ENCODE measurements around the gene ADAT1. TPM values are rescaled to one million over a fixed set of nuclear protein-coding genes. Genes with fewer than 3 reads are reported as not detected.

ADAT1 gene
- total and polyA plus RNA-seq, 4 donors, result 13.2 to 42.3 (median 18.5) TPM

GRCh38 chr16:75627851-75628250 lies 4.8 kb upstream of the ADAT1 start:
- H3K4me1 ChIP-seq (ENCODE audit: control insufficient read depth in 4 of 4, insufficient read depth in 4 of 4, low read length in 3 of 4), result peaks cover 0 to 6% (median 0%) of the 10 kb centered on the region in 4 donors
- no peak overlapping the region for H3K27ac ChIP-seq (ENCODE audit: low read depth in 1 of 2, low read length in 2 of 2)
- no peak overlapping the region for H3K4me3 ChIP-seq (ENCODE audit: low read depth in 1 of 3, low read length in 3 of 3)
- H3K9ac ChIP-seq (ENCODE audit: low read depth in 1 of 2, low read length in 2 of 2), result no peak overlapping the region
- no peaks in the 10 kb centered on the region for H3K9me3 ChIP-seq (ENCODE audit: control insufficient read depth in 4 of 4, low read length in 3 of 4)
- WGBS, result 67% methylated on average over 3 of the region's 3 CpGs
- no peaks in the 10 kb centered on the region for H3K27me3 ChIP-seq (ENCODE audit: control insufficient read depth in 4 of 4, insufficient read depth in 4 of 4, low read length in 3 of 4)
- TF ChIP-seq JUND (IDR thresholded peaks at IDR 0.05) (no peak), RAD21 (IDR thresholded peaks at IDR 0.05) (no peak), SP1 (IDR thresholded peaks at IDR 0.05) (no peak), TAF1 (conservative IDR thresholded peaks at IDR 0.05) (no peak), HNF4A (conservative IDR thresholded peaks at IDR 0.05) (no peak), YY1 (IDR thresholded peaks at IDR 0.05) (no peak), RXRA (IDR thresholded peaks at IDR 0.05) (no peak), GABPA (IDR thresholded peaks at IDR 0.05 in 1 of 2, conservative IDR thresholded peaks at IDR 0.05 in 1 of 2) (no peak), FOXA1 (IDR thresholded peaks at IDR 0.05) (no peak), FOXA2 (IDR thresholded peaks at IDR 0.05) (no peak), ZBTB33 (IDR thresholded peaks at IDR 0.05) (no peak), HNF4G (IDR thresholded peaks at IDR 0.05) (no peak), NR2F2 (IDR thresholded peaks at IDR 0.05) (no peak), ATF3 (IDR thresholded peaks at IDR 0.05) (no peak), REST (IDR thresholded peaks at IDR 0.05) (no peak)
- TF ChIP-seq, protein P1, sequence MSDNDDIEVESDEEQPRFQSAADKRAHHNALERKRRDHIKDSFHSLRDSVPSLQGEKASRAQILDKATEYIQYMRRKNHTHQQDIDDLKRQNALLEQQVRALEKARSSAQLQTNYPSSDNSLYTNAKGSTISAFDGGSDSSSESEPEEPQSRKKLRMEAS (IDR thresholded peaks at IDR 0.05), result no peak
- TF ChIP-seq, protein P2, sequence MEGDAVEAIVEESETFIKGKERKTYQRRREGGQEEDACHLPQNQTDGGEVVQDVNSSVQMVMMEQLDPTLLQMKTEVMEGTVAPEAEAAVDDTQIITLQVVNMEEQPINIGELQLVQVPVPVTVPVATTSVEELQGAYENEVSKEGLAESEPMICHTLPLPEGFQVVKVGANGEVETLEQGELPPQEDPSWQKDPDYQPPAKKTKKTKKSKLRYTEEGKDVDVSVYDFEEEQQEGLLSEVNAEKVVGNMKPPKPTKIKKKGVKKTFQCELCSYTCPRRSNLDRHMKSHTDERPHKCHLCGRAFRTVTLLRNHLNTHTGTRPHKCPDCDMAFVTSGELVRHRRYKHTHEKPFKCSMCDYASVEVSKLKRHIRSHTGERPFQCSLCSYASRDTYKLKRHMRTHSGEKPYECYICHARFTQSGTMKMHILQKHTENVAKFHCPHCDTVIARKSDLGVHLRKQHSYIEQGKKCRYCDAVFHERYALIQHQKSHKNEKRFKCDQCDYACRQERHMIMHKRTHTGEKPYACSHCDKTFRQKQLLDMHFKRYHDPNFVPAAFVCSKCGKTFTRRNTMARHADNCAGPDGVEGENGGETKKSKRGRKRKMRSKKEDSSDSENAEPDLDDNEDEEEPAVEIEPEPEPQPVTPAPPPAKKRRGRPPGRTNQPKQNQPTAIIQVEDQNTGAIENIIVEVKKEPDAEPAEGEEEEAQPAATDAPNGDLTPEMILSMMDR (IDR thresholded peaks at IDR 0.05; ENCODE audit: low read depth, low read length, missing input control), result no peak
- peaks cover 17 to 67% (median 51%) of the 10 kb centered on the region in 4 donors for H3K36me3 ChIP-seq (ENCODE audit: control insufficient read depth in 4 of 4, insufficient read depth in 3 of 4, low read depth in 1 of 4, low read length in 3 of 4)
- DNase-seq (ENCODE audit: low spot score), result no peak

Data from liver (tissue), 9 donors.